COLO668 (cell line): ENCODE data around the gene BOD1.

Experiments used
- DNase-seq: peaks from one replicate; lab custom pipeline; 2025; ENCODE audit not compliant: unreplicated experiment; lab: John Stamatoyannopoulos, UW

The BOD1 gene

DNA sequence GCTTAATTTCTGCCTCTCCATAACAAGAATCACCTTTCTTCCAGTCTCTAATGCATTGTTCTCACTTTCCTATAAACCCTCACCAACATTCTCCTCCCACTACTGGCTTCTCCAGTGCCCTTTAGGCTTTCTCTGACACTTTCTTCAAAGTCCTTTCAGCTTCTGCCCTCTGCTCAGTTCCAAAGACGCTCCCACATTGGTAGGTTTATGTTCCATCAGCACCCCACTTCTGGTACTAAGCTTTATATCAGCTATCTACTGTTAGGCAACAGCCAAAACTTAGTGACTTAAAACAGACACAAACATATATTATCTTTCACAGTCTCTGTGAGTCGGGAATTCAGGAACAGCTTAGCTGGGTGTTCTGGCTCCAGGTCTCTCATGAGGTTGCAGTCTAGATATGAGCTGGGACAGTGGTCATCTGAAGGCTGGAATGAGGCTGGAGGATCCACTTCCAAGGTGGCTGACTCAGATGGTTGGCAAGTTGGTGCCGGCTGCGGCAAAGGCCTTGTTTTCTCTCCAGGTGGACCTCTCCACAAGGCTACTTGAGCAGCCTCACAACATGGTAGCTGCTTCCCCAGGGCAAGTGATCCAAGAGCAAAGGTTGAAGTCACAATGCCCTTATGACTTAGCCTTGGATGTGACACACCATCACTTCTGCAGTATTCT is 37.4 kb downstream of the BOD1 start:
- DNase-seq = no peak

DNA sequence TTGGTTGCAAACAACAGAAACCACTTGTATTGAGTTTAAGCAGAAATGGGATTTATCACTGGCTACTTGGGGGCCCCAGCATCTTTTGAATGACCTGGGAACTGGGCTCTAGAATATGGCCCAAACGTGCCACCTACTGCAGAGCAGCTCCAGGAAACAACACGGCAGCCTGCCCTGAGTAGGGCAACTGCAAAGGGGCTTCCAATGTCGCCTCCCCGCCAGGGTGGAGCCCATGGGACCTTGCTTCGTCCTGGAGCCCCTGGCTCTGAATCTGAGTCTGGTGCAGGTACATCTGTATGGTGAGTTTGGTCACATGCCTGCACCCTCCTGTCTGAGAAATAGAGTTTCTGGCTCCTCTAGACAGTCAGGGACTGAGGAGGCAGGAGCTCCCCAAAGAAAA is 38.6 kb downstream of the BOD1 start:
- DNase-seq = no peak

DNA sequence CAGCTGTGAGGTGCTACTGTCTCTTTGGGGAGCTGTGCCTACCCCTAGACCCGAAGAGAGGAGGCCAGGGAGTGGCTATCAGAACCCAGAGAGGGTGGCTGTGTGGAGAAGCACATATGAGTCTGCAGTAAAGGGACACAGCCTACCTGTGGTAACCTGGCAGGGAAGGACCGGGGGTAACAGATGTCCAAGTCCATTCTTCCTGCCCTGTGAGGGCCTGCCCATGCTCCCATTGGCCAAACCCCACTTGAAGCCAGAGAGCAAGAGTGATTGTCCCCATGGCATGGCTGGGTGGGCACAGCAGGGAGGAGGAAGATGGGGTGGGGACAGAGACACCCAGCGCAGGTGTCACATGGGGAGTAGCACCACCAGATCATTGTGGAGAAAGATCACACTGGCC is 39.3 kb downstream of the BOD1 start:
- DNase-seq = no peak

DNA sequence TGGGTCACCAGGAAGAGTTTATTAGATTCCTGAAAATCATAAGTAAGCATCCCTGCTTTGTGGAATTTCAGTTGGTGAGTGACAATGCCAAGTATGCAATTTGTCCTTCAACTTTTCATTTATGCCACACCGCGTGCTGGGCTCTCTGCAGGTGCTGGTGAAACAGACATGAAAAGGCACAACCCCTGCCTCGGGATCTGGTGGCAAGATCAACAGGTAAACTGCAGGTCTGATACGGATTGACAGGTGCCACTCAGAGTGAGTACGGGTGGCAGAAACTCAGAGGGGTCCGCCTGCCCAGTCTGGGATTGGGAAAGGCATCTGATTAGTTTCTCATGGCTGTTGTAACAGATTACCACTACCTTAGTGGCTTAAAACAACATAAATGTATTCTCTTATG is 40.5 kb downstream of the BOD1 start:
- no peak for DNase-seq

DNA sequence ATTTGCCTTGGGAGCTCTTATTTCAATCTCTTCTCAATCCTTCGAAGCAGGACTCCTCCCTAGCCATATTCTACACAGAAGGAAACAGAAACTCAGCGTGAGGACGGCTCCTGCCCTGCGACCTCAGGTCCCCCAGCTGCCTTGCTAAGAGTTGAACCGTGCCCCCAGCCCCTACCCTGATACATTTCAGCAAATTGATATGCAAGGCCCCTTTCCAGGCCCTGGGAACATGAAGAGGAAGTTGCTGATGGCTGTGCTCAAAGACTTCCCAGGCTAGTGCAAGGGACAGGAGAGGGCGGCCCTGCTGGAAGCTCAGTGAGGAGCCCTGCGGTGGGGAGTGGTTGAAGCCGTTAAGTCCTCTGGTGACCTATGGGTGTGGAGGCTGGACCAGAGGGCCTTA is 41.5 kb downstream of the BOD1 start:
- DNase-seq = no peak

DNA sequence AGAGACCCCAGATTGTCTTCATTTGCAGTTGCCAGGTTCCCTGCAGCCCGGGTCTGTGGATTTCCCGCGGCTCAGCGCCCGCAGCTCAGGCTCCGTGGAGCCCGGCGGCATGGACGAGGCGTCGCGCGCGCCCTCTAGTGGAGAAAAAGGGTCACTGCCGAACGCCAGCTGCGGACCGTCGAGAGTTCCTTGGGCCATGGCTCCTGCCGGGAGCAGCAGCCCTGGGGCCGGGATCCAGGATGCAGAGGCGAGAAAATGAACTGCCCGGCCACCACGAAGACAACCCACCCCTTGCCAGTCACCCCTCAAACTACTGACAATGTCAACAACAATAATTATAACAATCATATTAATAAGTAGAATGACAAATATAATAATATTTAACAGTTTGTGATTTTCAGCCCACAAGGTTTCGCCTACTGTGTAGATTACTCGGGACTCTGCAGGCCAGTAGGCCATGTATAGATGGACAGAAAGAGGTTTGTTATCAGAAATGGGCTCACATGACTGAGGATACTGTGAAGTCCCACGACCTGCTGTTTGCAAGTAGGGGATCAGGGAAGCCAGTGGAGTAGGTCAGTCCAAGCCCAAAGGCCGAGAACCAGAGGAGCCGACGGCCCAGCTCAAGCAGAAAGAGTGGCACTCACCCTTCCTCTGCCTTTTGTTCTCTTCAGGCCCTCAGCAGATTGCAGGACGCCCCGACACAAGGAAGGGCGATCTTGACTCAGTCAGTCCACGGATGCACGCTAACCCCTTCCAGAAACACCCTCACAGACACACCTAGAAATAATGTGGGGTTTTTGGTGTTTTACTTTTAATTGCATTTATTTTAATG is 43.1 kb downstream of the BOD1 start:
- peak; percentile 66 for DNase-seq

DNA sequence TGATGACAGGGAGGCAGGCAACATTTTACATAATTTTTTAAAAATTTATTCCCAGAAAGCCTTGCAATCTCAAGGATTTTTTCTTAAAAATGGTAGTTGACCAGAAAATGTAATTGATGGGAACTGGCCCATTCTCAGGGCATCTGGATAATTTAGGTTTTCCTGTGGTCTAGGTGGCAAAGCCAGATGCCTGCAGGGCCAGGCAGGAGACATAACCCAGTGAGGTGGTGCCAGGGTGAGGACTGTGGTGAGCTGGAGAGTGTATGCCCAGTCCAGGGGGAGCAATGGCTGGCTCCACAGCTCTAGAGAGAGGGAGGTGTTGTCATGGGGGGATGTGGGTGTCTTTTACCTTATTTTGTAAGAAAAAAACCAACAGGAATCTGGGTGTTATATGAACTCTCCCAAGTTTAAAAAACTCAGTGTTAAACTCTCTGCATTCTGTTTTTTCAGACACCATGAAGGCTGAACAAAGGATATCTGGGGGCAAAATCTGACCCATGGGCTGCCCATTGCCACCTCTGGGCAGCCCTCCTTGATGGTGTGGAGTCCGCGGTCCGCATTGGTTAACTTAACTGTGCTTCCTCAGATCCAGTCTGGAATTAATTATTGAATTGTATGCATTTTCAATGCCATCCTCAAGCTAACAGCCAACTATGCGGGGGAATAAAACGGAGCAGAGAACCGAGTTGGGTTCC is 43.9 kb downstream of the BOD1 start:
- DNase-seq = no peak

DNA sequence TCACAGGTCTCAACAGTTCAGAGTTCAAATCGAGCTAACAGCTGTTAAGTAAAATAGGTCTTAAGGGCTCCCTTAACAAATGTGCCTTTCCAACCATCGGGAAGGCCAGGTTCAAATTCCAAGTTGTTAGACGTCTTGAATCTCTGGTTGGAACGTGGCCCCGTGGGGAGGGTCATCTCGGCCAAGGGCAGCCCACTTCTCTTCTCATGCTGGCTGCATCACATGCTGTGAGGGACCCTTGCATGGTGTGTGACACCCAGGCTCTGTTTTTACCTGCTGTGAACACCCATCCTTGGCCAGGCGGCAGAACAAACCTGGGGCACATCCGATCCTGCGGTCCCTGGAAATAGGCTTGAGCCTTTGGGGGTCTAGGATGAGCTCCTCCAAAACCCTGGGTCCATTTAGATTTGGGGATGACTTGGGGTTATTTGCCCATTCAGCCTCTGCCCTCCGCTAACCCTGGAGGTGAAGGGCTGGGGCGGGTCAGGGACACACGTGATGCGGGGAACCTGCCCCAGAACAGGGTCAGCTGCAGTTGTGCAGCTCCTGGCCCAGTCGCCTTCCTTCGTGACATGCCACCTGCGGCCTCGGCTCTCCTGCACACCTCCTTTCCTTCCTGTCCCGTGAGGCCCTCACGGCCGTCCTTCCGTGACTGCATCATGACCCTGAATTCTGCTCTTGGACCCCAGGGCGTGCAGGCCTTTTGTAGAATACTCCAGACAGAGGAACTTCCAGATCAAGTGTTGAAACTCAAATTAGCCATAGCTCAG is 45.9 kb downstream of the BOD1 start:
- DNase-seq = no peak

DNA sequence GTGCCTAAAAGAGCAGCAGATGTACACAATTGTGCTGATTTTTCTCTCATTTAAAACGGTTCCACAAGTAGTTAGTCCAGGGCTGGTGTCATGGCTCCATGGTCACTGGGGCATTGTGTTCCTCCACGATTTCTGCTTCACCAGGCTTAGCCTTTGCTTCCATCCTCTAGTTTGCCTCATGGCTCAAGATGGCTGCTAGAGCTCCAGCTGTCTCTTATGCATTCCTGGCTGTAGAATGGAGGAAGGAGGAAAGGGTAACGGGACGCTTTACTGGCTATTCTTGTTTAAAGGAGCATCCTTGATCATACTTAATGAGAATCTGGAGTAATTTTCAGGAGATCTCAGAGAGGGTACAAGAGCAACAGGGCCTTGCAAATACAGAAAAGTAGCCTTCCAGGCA is 47.7 kb downstream of the BOD1 start:
- DNase-seq = no peak

DNA sequence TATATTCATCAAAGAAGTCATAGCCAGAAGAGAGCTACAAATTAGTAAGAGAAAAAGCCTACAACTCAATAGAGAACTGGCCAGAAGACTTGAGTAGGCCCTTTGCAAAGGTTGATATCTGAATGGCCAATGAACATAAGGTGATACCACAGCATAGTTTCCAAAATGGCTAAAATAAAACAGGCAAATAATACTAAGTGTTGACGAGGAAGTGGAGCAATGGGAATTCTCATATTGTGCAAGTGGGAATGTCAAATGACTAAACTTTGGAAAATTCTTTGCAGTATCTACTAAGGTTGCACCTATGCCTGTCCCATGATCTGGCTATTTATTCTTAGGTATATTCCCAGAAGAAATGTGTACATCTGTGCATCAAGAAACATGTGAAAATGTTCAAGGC is 48.3 kb downstream of the BOD1 start:
- no peak for DNase-seq

DNA sequence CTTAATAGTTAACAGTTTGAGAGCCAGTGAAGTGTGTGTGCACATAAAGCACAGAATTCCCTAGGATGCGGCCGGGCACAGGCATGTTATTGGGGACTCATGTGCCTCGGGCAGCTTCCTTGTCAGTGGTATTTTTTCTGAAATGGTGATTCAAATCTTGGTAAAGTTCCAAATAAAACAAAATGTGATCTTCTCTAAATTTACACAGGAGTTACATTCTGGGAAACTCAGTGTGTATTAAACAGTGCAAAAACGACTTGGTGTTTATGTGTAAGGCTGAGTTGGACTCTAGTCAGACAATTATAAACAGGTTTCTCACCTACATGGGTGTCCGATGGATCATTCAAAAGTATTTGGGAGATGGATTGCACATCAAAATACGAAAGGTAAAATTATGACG is 48.9 kb downstream of the BOD1 start:
- no peak for DNase-seq

DNA sequence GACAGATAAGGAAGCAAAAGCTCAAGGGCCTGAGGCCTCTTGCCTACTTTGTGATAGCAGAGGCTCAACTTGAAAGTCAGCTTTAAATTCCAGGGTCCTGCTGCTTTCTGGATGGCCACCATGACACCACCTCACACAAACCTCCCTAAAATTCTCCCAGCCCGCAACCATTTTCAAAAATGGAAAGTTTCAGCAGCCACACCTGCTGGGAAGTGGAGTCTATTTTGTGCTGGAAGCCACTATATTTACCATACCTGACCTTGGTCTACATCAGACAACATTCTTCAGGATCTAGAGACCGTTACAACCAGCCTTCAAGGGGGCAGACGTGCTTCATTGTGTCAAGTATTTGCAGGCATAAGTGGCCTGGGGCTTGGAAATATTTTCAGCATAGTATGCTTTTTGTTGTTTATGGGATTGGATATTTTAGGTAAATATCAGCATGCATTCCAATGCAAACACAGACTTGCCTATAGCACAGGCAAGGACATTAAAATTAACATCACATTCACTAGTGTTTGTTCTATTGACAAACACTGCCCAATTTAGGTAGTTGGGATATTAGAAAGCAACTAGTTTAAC is 50.9 kb downstream of the BOD1 start:
- no peak for DNase-seq

DNA sequence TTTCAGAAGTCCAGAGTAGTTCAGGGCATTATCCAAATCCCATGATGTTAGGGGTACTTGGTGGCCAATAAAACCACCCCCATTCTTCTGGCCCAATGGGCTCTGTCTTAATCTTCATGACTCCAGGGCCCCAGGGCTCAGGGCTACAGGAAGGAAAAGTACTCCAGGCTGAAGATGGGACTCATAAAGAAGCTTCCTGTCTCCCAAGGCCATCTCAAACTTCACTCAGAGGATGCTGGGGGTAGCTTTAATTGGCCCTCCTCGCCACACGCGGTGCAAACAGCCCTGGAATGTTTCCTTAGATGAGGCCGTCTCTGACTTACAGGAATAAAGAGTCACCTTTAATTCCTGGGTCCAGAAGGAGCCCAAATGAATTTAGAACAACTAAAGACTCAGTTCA is 52.3 kb downstream of the BOD1 start:
- DNase-seq = no peak

DNA sequence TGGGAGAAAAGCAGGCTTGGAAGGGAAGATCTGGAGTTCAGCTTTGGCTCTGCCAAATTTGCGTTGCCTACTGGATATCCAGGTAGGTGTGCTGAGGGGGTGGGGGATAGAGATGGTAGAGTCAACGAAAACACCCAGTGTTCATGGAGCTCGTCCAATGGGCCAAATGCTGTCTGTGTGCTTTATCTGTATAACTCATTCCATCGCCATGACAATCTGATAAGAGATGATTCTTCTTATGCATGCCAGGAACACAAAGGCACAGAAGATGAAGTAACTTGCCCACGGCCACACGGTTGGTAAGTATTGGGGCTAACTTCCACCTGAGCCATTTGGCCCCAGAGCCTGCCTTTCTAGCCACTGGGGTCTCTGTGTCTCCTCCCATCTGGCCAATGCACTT is 53.2 kb downstream of the BOD1 start:
- DNase-seq = no peak

DNA sequence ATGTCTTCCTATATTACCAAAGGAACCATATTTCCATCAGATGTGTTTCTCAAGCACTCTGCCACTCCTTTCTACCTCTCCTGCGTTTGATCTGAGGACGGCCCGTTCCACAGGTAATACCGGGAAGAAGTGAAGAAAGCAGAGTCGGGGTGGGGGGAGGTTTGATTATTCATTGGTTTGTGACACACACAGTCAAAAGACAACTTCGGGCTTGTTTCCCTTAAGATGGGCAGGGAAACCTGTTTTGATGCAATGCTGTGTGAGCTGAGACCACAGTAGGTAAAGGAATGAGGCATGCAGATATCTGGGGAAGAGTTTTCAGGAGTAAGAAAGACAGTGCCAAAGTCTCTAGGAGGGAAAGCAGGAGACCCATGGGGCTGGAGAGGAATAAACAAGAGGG is 54.0 kb downstream of the BOD1 start:
- DNase-seq = no peak
